Keratinocyte (primary cell): ENCODE data around the gene DNASE1.

Experiments
- CTCF ChIP-seq, 3 experiments: IDR thresholded peaks in 1 of 3; conservative IDR thresholded peaks in 1 of 3; optimal IDR thresholded peaks in 1 of 3; 2 replicates in 2 of 3; 3 replicates in 1 of 3; pipeline versions ENCODE3 to v1.5.1; 2011; ENCODE audit warnings: low read length in 3 of 3, mild to moderate bottlenecking in 3 of 3, moderate library complexity in 2 of 3, control low read depth in 1 of 3, inconsistent platforms in 1 of 3; ENCODE audit not compliant: insufficient read depth in 2 of 3; ENCODE audit errors: extremely low read depth in 1 of 3
- EZH2 ChIP-seq: IDR thresholded peaks from one replicate; pipeline ENCODE4 v1.6.1; 2012; ENCODE audit warnings: inconsistent platforms, mild to moderate bottlenecking, low read length, moderate library complexity

GRCh38 chr16:3618769-3619141 lies 35.7 kb upstream of the DNASE1 start:
- TF ChIP-seq CTCF (optimal IDR thresholded peaks at IDR 0.05 in 1 of 3, IDR thresholded peaks at IDR 0.05 in 1 of 3, conservative IDR thresholded peaks at IDR 0.05 in 1 of 3; ENCODE audit: extremely low read depth in 1 of 3, insufficient read depth in 2 of 3, low read length in 3 of 3), result no peak
- no peak for TF ChIP-seq EZH2
